SK-N-MC (cell line): ENCODE measurements around the gene PLA2G4E.

Experiments used
- EZH2 ChIP-seq: fragments of 200-600 bp; sonication (generic); IDR thresholded peaks from one replicate; pipeline ENCODE4 v1.6.1; 2017; ENCODE audit warnings: antibody characterized with exemption
- POLR2AphosphoS5 ChIP-seq: IDR thresholded peaks from 2 replicates; pipeline ENCODE4 v1.6.1; 2012; ENCODE audit warnings: mild to moderate bottlenecking, low read depth, low read length, borderline replicate concordance

- TF ChIP-seq EZH2: no peak
- TF ChIP-seq POLR2AphosphoS5: no peak
These were observed 64.9 kb downstream of the PLA2G4E start for GRCh38 chr15:41955807-41956525.
